Epidermal melanocyte (primary cell): ENCODE measurements around the gene RNF224.

ENCODE experiments used
- DNase-seq: peaks from one replicate; pipeline ENCODE4 v3.0.0; 2011; ENCODE audit warnings: low spot score; ENCODE audit not compliant: insufficient read length

RNF224 gene

DNA sequence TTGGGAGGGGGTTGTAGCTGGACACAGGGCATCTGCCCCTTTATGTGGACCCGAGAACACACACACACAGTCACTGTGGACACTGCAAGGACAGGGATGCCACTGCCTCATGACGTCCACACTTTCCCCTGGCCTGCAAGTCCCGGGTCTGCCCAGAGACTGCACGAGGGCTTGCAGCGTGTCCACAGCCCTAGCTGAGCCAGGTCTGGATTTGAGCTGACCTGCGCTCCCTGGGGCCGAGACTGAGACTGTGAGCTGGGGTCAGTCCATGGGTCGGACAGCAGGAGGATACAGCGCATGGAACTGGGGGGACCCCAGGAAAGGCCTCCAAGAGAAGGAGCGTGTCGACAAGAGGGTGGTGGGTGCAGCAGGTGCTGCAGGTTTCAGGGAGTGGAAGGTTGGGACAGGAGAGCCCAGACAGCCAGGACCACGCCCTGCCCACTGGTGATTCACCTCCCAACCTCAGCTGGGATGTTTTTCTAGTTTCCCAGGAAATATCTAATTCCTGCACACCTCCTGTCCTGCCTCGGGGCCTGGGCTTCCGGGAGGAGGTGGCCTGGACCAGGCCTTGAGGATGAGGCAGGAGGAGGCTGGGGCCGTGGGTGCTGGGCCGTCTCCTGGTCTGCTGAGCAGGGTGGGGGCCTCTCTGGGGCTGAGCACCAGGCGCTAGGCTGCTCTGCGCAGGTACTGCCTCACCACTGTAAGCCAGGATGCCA lies 806 bp upstream of the RNF224 start:
- DNase-seq = no peak

GRCh38 chr9:137227853-137228505 lies 677 bp downstream of the RNF224 start:
- no peak for DNase-seq

DNA sequence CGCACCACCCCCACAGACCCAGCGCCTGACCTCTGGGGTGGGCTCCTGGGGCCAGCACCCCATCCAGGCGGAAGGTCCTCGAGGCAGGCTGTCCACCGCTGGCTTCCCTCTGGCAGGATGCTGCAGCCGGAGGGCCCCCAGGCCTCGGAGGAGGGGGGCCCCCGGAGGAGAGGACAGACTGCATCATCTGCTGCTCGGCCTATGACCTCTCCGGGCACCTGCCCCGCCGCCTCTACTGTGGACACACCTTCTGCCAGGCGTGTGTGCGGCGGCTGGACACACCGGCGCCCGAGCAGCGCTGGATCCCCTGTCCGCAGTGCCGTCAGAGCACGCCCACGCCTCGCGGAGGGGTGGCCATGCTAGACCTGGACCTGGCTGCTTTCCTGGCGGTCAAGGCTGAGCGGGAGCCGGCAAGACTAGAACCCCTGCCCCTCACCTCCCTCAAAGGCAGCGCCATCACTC lies 1.2 kb downstream of the RNF224 start:
- no peak for DNase-seq

DNA sequence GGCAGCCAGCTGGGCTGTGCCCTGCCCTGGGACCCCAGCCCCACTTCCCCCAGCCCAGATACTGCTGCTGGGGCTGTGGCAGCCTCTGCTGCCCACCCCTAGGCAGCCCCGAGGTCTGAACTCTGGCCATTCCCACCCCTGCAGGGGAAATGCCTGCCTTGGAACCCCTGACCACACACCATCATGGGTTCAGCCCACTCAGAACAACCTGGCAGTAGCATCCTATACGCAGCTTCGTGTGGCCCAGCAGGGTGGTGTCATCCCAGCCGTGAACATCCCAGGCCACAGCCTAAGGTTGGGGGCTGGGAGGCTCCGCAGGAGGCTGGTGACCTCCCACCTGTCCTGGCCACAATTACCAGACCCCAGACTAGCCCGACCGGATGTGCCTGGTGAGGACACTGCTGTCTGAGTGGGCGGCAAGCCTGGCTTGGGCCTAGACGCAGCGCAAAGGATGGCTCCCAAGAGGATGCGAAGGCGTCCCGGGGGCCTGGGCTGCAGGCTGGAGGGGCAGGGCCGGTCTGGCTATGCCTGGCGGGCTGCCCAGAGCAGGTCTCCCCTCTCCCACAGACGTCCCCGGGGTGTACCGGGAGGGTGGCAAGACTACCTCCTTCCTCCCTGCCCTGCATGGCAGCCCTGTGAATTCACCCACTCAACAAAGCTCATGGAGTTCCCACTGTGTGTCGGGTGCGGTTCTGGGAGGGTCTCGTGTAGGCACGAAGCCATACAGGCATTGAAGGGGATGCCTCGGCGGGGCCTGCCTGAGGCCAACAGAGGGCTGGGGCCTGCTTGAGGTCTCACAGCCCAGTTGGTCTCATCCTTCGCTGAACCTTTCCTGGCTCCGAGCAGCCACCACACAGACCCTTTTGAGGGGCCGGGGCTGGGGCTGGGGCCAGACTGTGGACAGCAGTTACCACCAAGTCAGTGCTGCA lies 1.9 kb downstream of the RNF224 start:
- no peak for DNase-seq

GRCh38 chr9:137229903-137230704 lies 2.8 kb downstream of the RNF224 start:
- DNase-seq = no peak

DNA sequence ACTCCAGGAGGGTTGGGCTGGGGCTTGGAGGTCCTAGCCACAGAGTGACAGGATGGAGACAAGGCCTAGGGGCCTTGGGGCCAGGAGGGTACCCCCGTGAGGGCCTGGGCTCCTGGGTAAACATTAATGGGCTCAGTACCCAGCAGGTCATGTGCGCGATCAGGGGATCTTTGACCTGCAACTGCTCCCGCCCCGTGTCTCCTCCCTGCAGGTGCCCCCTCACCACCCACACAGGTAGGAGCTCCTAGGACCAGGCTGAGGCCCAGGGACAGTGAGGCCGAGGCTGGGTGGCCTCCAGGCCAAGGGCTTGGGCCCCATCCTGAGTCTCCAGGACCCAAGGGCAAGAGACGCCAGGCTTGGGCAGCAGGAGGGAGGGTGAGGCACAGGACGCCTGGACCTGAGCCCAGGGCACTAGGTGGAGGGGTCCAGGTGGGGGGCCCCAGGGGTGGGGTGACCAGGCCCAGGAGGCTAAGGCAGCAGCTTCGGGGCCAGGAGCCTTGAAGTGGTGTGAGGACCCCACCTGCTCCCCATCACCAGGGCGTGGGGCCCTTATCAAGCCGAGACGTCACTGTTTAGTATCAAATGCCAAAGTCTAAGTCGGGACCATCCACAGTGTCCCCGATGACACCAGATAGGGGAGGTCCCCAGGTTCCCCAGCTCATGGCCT lies 3.5 kb downstream of the RNF224 start, which contains the start of gene SLC34A3:
Gene SLC34A3, plus strand, starts transcription at position 197 of the 667 bp plus-strand sequence. CDS start 802 bp downstream, outside the sequence.
- DNase-seq = no peak

DNA sequence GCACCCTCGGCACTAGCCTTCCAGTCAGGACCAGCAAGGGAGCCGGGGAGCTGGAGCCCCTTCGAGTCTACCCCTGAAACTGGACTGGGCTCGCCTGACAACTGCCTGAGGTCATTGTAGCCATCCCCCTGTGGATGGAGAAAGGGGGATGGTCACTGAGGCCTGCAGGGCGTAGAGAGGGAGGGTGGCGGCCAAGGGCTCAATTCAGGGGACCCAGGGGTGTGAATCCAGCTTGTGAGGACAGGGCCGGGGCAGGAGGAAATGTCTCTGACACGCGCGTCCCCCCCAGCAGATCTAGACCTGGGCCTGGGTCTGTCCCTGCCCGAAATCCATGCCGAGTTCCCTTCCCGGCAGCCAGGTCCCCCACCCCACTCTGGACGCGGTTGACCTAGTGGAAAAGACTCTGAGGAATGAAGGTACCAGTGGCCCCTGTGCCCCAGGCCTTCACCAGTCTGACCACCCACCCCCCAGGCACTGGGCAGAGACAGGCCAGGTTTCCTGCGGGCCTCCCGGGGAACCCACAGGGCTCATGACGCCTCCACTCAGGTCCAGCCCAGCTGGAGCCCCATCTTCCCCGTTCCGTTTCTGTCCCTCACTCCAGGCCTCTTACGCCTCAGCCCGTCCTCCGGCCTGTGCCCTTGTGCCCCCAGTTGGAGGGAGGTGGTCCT lies 4.2 kb downstream of the RNF224 start:
- DNase-seq = no peak

- DNase-seq = no peak
Observed at GRCh38 chr9:137232101-137232500, 4.8 kb downstream of the RNF224 start.

- no peak for DNase-seq
Observed at GRCh38 chr9:137232510-137232909, 5.2 kb downstream of the RNF224 start.

DNA sequence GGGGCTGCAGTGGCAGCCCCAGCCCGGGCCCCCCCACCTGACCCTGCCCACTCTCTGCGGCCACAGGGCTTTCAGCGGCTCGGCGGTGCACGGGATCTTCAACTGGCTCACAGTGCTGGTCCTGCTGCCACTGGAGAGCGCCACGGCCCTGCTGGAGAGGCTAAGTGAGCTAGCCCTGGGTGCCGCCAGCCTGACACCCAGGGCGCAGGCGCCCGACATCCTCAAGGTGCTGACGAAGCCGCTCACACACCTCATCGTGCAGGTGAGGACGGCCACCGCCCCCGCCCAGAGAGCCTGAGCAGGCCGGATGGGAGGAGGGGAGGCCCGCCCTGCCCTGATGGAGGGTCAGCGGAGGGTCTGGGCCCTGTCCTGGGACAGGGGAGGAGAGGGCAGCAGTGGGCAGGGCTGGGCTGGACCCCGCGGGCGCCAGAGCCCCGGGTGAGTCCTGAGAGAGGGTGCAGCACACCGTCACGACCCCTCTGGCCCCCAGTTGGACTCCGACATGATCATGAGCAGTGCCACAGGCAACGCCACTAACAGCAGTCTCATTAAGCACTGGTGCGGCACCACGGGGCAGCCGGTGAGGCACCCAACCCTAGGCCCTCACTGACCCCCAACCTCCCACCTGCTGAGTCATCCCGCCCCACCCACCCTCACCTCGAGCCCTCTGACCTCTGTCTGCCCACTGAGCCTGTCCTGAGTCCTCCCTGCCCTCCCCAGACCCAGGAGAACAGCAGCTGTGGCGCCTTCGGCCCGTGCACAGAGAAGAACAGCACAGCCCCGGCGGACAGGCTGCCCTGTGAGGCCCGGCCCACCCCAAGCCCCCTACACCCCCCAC lies 6.1 kb downstream of the RNF224 start:
- DNase-seq = no peak

- no peak for DNase-seq
Observed at GRCh38 chr9:137234055-137234697, 6.9 kb downstream of the RNF224 start.

- no peak for DNase-seq
Observed at GRCh38 chr9:137234758-137235423, 7.6 kb downstream of the RNF224 start.

DNA sequence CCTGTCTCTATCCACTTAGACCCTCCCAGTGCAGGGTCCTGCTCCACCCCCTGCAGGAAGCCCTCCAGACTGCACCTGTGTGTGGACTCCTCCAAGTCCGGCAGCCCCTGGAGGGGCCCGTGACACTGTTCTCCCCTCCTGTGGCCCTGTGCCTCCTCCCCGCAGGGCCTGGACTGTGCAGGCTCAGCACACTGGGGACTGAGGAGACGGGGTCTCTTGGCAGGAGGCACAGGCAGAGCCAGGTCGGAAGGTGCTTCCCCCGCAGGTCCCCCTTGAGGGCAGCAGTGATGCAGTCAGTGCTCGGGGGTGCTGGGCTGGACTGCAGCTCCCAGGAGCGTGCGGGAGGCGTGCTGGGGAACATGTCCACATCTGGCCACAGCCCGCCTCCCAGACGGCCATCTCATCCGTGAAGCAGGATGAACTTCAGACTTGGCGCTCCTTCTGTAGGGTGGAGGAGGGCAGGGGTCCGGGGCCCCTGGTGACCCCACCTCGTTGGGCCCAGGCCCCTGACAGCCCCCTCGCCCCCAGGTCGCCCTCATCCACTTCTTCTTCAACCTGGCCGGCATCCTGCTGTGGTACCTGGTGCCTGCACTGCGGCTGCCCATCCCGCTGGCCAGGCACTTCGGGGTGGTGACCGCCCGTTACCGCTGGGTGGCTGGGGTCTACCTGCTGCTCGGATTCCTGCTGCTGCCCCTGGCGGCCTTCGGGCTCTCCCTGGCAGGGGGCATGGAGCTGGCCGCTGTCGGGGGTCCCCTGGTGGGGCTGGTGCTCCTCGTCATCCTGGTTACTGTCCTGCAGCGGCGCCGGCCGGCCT lies 8.3 kb downstream of the RNF224 start:
- no peak for DNase-seq

GRCh38 chr9:137236238-137236935 lies 9.1 kb downstream of the RNF224 start:
- DNase-seq = peak; percentile 96

DNA sequence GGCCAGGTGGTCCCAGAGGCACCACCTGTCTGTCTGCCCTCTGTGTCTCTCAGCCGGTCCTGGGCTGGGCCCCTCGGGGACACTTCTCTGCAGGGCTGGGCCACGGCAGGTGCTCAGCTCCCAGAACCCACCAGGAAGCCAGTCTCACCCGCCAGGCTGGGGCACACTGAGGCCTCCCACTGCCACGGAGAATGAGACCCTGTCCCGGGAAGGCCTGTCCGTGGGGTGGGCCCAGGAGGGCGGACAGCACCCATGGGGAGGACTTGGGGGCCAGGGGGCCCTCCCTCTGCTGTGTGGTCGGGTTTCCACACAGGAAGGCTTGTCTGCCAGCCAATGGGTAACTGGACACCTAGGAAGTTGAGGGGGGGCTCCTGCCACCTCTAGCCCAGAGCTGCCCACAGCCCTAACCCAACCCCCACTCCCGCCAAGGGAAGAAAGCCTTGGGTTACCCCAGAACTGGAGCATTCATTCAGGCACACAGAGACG lies 9.7 kb downstream of the RNF224 start:
- no peak for DNase-seq
